Vagina (tissue), 2 donors: ENCODE data around the gene TTC28.

Source experiments
- POLR2A ChIP-seq, 2 donors: fragments of 450-650 bp; IDR thresholded peaks; one replicate each; pipeline ENCODE4 v1.6.1; 2017; ENCODE audit warnings: antibody characterized with exemption in 2 of 2, mild to moderate bottlenecking in 2 of 2, moderate library complexity in 2 of 2
- TF ChIP-seq, protein P1 (sequence below), 3 experiments: fragments of 450-650 bp in 2 of 3; fragments of 200-600 bp in 1 of 3; sonication (generic) in 1 of 3; IDR thresholded peaks; one replicate each; pipeline ENCODE4 v1.5.1; 2017 to 2019; ENCODE audit warnings: antibody characterized with exemption in 3 of 3, mild to moderate bottlenecking in 2 of 3, moderate library complexity in 2 of 3

DNA sequence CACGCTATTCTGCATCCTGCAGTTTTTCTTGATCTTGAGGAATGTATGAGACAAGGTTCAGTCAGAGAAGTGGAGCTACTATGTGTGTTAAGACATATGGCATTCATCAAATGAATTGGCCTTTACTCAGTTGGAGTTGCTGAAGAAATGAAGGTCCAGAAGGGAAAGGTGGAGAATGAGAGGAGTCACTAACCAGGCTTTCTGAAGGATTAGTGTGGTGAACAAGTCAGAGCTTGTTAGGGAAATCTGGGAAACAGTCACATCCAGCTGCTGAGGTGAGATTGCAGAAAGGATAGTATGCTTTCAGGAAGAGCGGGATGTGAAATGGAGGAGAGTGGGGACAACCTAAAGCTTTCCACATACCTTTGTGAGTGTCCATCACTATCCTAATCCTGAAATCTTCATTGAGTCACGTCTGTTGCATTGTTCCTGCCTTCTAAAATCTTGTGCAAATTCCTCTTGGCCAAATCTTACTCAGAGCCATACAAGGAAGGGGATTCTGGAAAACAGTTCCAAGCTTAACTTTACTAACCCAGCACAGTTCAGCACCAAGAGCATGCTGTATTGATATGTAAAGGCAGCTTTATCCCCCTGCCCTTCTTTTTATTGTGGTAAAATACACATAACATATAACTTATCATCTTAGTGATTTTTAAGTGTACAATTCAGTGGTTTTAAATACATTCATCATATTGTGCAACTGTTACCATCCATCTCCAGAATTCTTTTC, 749.1 kb downstream of the TTC28 start:
- TF ChIP-seq, protein P1, sequence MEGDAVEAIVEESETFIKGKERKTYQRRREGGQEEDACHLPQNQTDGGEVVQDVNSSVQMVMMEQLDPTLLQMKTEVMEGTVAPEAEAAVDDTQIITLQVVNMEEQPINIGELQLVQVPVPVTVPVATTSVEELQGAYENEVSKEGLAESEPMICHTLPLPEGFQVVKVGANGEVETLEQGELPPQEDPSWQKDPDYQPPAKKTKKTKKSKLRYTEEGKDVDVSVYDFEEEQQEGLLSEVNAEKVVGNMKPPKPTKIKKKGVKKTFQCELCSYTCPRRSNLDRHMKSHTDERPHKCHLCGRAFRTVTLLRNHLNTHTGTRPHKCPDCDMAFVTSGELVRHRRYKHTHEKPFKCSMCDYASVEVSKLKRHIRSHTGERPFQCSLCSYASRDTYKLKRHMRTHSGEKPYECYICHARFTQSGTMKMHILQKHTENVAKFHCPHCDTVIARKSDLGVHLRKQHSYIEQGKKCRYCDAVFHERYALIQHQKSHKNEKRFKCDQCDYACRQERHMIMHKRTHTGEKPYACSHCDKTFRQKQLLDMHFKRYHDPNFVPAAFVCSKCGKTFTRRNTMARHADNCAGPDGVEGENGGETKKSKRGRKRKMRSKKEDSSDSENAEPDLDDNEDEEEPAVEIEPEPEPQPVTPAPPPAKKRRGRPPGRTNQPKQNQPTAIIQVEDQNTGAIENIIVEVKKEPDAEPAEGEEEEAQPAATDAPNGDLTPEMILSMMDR (IDR thresholded peaks at IDR 0.05): no peak
- no peak for TF ChIP-seq POLR2A (IDR thresholded peaks at IDR 0.05)
